Loucy (cell line): ENCODE measurements around the gene CSF1.

Experiments used
- CTCF ChIP-seq: fragments of 200-600 bp; sonication (generic); conservative IDR thresholded peaks from 2 replicates; pipeline ENCODE4 v1.5.1; 2014; ENCODE audit warnings: mild to moderate bottlenecking, antibody characterized with exemption, low read length
- EZH2phosphoT487 ChIP-seq: fragments of 200-600 bp; IDR thresholded peaks from 2 replicates; pipeline ENCODE4 v1.6.1; 2018; ENCODE audit warnings: antibody characterized with exemption, mild to moderate bottlenecking, moderate library complexity, borderline replicate concordance

- TF ChIP-seq CTCF (no peak), EZH2phosphoT487 (no peak)
These were observed 8.3 kb upstream of the CSF1 start for GRCh38 chr1:109902204-109902985.
